Activated CD4-positive, alpha-beta T cell treated with anti-CD3 and anti-CD28 coated beads, Interleukin-2, amount 50 U/mL, for 1 hour (primary cell): ENCODE data around the gene SLTM.
"Not testable (repeated sequence)": the region's sequence is repeated elsewhere in the genome, so short reads cannot be mapped to it uniquely, and the experiment has no call there.

ENCODE experiments used
- DNase-seq: peaks from one replicate; pipeline ENCODE4 v3.0.0-alpha.2; 2020

Gene SLTM

GRCh38 chr15:58875343-58875742, 58.1 kb downstream of the SLTM start:
- no peak for DNase-seq

- DNase-seq: no peak
These were observed 60.2 kb downstream of the SLTM start for GRCh38 chr15:58873267-58873666.

GRCh38 chr15:58870451-58870850, 63.0 kb downstream of the SLTM start:
- no peak for DNase-seq

GRCh38 chr15:58867926-58868325, 65.6 kb downstream of the SLTM start:
- no peak for DNase-seq

- no peak for DNase-seq
These were observed 68.0 kb downstream of the SLTM start for GRCh38 chr15:58865425-58865880.

GRCh38 chr15:58864602-58865424, 68.7 kb downstream of the SLTM start:
- no peak for DNase-seq

- DNase-seq: no peak
These were observed 71.2 kb downstream of the SLTM start for GRCh38 chr15:58862326-58862725.

- DNase-seq: not testable (repeated sequence)
These were observed 76.9 kb downstream of the SLTM start for GRCh38 chr15:58856621-58857020.

GRCh38 chr15:58856086-58856485, 77.4 kb downstream of the SLTM start:
- no peak for DNase-seq

GRCh38 chr15:58854593-58854992, 78.9 kb downstream of the SLTM start:
- no peak for DNase-seq

GRCh38 chr15:58852347-58852746, 81.1 kb downstream of the SLTM start:
- no peak for DNase-seq

- DNase-seq: not testable (repeated sequence)
These were observed 82.3 kb downstream of the SLTM start for GRCh38 chr15:58851205-58851604.

- DNase-seq: no peak
These were observed 90.6 kb downstream of the SLTM start for GRCh38 chr15:58842713-58843396.

GRCh38 chr15:58840048-58840447, 93.4 kb downstream of the SLTM start:
- DNase-seq: no peak

- DNase-seq: no peak
These were observed 94.0 kb downstream of the SLTM start for GRCh38 chr15:58839485-58839884.

GRCh38 chr15:58833681-58834426, 99.6 kb downstream of the SLTM start:
- not testable (repeated sequence) for DNase-seq

- no peak for DNase-seq
These were observed 102.9 kb downstream of the SLTM start for GRCh38 chr15:58830556-58830955.
